Uterus (tissue), 2 donors: ENCODE results near the gene SPDEF.

ENCODE experiments used
- CTCF ChIP-seq, 4 experiments: fragments of 200-600 bp in 2 of 4; fragments of 450-650 bp in 2 of 4; sonication (generic) in 2 of 4; IDR thresholded peaks; one replicate each; pipeline ENCODE4 v1.5.1; 2016 to 2019; ENCODE audit warnings: antibody characterized with exemption in 4 of 4, mild to moderate bottlenecking in 2 of 4, moderate library complexity in 1 of 4
- POLR2A ChIP-seq, 2 donors: fragments of 450-650 bp; IDR thresholded peaks; one replicate each; pipeline ENCODE4 v1.6.1; 2016; ENCODE audit warnings: antibody characterized with exemption in 2 of 2, mild to moderate bottlenecking in 1 of 2, moderate library complexity in 1 of 2

GRCh38 chr6:34512738-34513115 is 43.4 kb downstream of the SPDEF start:
- TF ChIP-seq CTCF (IDR thresholded peaks at IDR 0.05) = no peak
- no peak for TF ChIP-seq POLR2A (IDR thresholded peaks at IDR 0.05)
